HUES6 (cell line): ENCODE measurements around the gene SDK1.

ENCODE experiments used
- H3K27ac ChIP-seq: 2 replicates; pipeline ENCODE4 v1.7.0; 2013; ENCODE audit warnings: low read depth, mild to moderate bottlenecking, low read length, inconsistent platforms
- H3K27me3 ChIP-seq: 2 replicates; pipeline ENCODE4 v1.6.1; 2013; ENCODE audit warnings: low read length; ENCODE audit not compliant: control insufficient read depth, insufficient read depth
- H3K36me3 ChIP-seq: 2 replicates; pipeline ENCODE4 v1.6.1; 2013; ENCODE audit warnings: low read length; ENCODE audit not compliant: control insufficient read depth, insufficient read depth
- H3K4me1 ChIP-seq: 2 replicates; pipeline ENCODE4 v1.6.1; 2013; ENCODE audit warnings: low read length; ENCODE audit not compliant: control insufficient read depth, insufficient read depth
- H3K4me3 ChIP-seq: 2 replicates; pipeline ENCODE4 v1.5.1; 2013; ENCODE audit warnings: low read depth, low read length
- H3K9ac ChIP-seq: one replicate; pipeline ENCODE4 v1.6.1; 2013; ENCODE audit warnings: mild to moderate bottlenecking, low read length
- H3K9me3 ChIP-seq: 2 replicates; pipeline ENCODE4 v1.6.1; 2013; ENCODE audit warnings: low read depth, low read length; ENCODE audit not compliant: control insufficient read depth, insufficient read depth

Gene SDK1

GRCh38 chr7:3979611-3980299 is 678.7 kb downstream of the SDK1 start:
- Histone ChIP-seq H3K4me1 (peaks cover 14% of the 10 kb centered on the region), H3K27ac (peak overlapping the region; percentile 7; the same call in 1 of the 2 replicates), H3K9ac (no peak overlapping the region), H3K9me3 (peaks cover 12% of the 10 kb centered on the region), H3K36me3 (no peaks in the 10 kb centered on the region), H3K27me3 (no peaks in the 10 kb centered on the region), H3K4me3 (no peak overlapping the region)

- Histone ChIP-seq H3K9ac (no peak overlapping the region), H3K9me3 (peaks cover 12% of the 10 kb centered on the region), H3K4me1 (peaks cover 14% of the 10 kb centered on the region), H3K27me3 (no peaks in the 10 kb centered on the region), H3K27ac (peak overlapping the region; percentile 7; the same call in 1 of the 2 replicates), H3K36me3 (no peaks in the 10 kb centered on the region), H3K4me3 (no peak overlapping the region)
Observed at GRCh38 chr7:3980300-3980643, 679.2 kb downstream of the SDK1 start.

DNA sequence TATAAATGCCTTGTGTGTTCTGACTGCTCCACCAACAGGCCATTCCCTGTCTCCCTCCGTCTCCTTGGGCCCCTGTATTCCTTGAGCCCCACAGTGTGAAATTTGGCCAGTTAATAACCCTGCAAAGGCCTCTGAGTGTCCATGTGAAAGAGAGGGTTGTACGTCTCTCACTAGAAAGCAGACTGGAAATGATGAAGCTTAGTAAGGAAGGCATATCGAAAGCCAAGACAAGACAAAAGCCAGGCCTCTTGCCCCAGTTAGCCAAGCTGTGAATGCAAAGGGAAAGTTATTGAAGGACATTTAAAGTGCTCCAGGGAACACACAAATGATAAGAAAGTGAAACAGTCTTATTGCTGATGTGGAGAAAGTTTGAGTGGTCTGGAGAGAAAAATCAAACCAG is 680.2 kb downstream of the SDK1 start:
- Histone ChIP-seq H3K36me3 (no peaks in the 10 kb centered on the region), H3K27ac (no peak overlapping the region), H3K4me3 (no peak overlapping the region), H3K27me3 (no peaks in the 10 kb centered on the region), H3K9ac (no peak overlapping the region), H3K4me1 (peaks cover 14% of the 10 kb centered on the region), H3K9me3 (peaks cover 8% of the 10 kb centered on the region)

GRCh38 chr7:3984456-3984855 is 683.4 kb downstream of the SDK1 start:
- Histone ChIP-seq H3K27me3 (no peaks in the 10 kb centered on the region), H3K9me3 (peaks cover 8% of the 10 kb centered on the region; the same call in 1 of the 2 replicates), H3K4me1 (peaks cover 11% of the 10 kb centered on the region), H3K36me3 (no peaks in the 10 kb centered on the region), H3K4me3 (no peak overlapping the region), H3K27ac (no peak overlapping the region), H3K9ac (no peak overlapping the region)

GRCh38 chr7:3986927-3987326 is 685.9 kb downstream of the SDK1 start:
- Histone ChIP-seq H3K36me3 (no peaks in the 10 kb centered on the region), H3K27ac (no peak overlapping the region), H3K27me3 (no peaks in the 10 kb centered on the region), H3K9me3 (peaks cover 7% of the 10 kb centered on the region; the same call in 1 of the 2 replicates), H3K4me3 (no peak overlapping the region), H3K4me1 (no peaks in the 10 kb centered on the region), H3K9ac (no peak overlapping the region)

- Histone ChIP-seq H3K27me3 (no peaks in the 10 kb centered on the region), H3K27ac (no peak overlapping the region), H3K4me3 (no peak overlapping the region), H3K9ac (no peak overlapping the region), H3K36me3 (no peaks in the 10 kb centered on the region), H3K9me3 (0 out of 2 replicates have a peak, but pooled peaks cover 4% of the 10 kb centered on the region), H3K4me1 (no peaks in the 10 kb centered on the region)
Observed at GRCh38 chr7:3987426-3987927, 686.4 kb downstream of the SDK1 start.

GRCh38 chr7:3989723-3990122 is 688.7 kb downstream of the SDK1 start:
- Histone ChIP-seq H3K4me3 (no peak overlapping the region), H3K27me3 (no peaks in the 10 kb centered on the region), H3K4me1 (no peaks in the 10 kb centered on the region), H3K9ac (no peak overlapping the region), H3K9me3 (0 out of 2 replicates have a peak, but pooled peaks cover 4% of the 10 kb centered on the region), H3K27ac (no peak overlapping the region), H3K36me3 (no peaks in the 10 kb centered on the region)

DNA sequence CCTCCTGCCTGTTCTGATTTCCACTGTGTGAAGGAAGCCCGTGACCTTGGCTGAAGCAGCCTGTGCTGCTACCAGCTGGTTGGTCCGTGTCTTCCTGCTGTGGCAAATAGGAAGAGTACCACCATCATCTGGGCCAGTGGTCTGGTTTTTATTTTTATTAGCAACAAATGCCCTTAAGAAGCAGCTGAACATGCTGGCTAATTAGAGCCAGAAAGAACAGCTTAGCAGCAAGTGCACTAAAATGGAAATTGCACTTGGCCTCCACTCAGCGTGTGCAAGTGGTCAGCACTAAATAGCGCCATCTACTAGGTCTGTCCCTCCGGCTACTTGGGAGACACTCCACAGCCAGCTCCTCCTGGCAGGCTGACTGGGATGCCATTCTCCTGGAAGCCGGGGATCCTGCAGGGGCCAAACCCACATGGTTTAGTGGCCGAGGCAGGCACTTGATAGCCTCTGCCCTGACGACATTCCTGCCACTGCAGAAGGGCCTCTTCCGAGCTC is 690.7 kb downstream of the SDK1 start:
- Histone ChIP-seq H3K36me3 (no peaks in the 10 kb centered on the region), H3K4me3 (no peak overlapping the region), H3K4me1 (0 out of 2 replicates have a peak, but pooled peaks cover 4% of the 10 kb centered on the region), H3K27ac (no peak overlapping the region), H3K9me3 (0 out of 2 replicates have a peak, but pooled peaks cover 4% of the 10 kb centered on the region), H3K9ac (no peak overlapping the region), H3K27me3 (no peaks in the 10 kb centered on the region)

DNA sequence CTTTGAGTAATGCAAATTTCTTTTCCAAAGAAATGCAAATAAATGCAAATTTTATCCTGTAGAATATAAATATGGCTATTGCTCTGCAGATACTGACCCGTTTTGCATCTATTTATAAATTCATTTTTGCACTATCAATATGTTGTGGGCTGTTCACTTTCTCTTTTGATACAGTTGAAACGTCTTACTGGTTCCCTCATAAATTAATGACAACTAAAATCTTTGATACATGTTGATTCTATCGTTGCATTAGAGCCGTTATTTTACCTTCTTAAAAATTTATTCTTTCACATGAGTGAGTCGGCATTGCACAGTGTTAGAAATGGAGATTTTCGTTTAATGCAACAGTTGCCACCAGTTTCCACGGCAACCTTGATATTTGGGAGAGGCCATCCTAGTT is 691.8 kb downstream of the SDK1 start:
- H3K4me1 ChIP-seq: peaks cover 6% of the 10 kb centered on the region; the same call in 1 of the 2 replicates
- H3K27ac ChIP-seq: no peak overlapping the region
- H3K27me3 ChIP-seq: no peaks in the 10 kb centered on the region
- no peaks in the 10 kb centered on the region for H3K36me3 ChIP-seq
- no peak overlapping the region for H3K9ac ChIP-seq
- 0 out of 2 replicates have a peak, but pooled peaks cover 4% of the 10 kb centered on the region for H3K9me3 ChIP-seq
- no peak overlapping the region for H3K4me3 ChIP-seq

DNA sequence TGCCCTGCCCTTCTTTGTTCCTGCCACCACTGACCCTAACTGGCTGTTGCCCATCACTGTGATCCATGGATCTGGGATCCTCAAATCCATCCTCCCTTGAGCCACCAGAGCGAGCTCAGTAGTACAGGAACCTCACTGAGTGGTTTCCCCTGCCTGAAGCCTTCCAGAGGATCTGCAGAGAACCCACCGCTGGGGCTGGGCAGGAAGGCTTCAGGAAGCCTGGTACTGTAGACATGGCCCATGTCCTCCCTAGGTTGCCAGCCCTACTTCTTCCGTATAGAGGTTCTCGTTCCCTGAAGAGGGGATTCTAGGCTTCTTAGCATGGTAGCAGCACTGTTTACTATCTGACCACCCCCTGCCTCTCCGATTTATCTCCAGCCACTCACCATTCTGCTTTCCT is 693.7 kb downstream of the SDK1 start:
- no peaks in the 10 kb centered on the region for H3K27me3 ChIP-seq

GRCh38 chr7:3995187-3995586 is 694.1 kb downstream of the SDK1 start:
- Histone ChIP-seq H3K9me3 (no peaks in the 10 kb centered on the region), H3K27ac (no peak overlapping the region), H3K36me3 (no peaks in the 10 kb centered on the region), H3K9ac (no peak overlapping the region), H3K4me3 (no peak overlapping the region), H3K27me3 (no peaks in the 10 kb centered on the region), H3K4me1 (peaks cover 8% of the 10 kb centered on the region; the same call in 1 of the 2 replicates)

More for the DNA sequence above, 693.7 kb downstream of the SDK1 start:
- no peaks in the 10 kb centered on the region for H3K36me3 ChIP-seq
- H3K27ac ChIP-seq: no peak overlapping the region
- no peak overlapping the region for H3K9ac ChIP-seq
- peaks cover 8% of the 10 kb centered on the region; the same call in 1 of the 2 replicates for H3K4me1 ChIP-seq
- H3K4me3 ChIP-seq: no peak overlapping the region
- H3K9me3 ChIP-seq: no peaks in the 10 kb centered on the region
